KBM-7 (cell line): ENCODE results near the gene PPM1F.
"Not testable (repeated sequence)": the region's sequence is repeated elsewhere in the genome, so short reads cannot be mapped to it uniquely, and the experiment has no call there.

ENCODE experiments used
- DNase-seq: peaks from one replicate; pipeline ENCODE4 v3.0.0-alpha.2; 2015
- in situ Hi-C: fragments of 300-500 bp; cut with MboI; formaldehyde crosslinking; loops from 2 replicates; pipeline ENCODE4 v1.14.3; 2020; ENCODE audit warnings: low sequenced_read_pairs, low pct_unique_long_range_greater_than_20kb, mixed read lengths

PPM1F gene

DNA sequence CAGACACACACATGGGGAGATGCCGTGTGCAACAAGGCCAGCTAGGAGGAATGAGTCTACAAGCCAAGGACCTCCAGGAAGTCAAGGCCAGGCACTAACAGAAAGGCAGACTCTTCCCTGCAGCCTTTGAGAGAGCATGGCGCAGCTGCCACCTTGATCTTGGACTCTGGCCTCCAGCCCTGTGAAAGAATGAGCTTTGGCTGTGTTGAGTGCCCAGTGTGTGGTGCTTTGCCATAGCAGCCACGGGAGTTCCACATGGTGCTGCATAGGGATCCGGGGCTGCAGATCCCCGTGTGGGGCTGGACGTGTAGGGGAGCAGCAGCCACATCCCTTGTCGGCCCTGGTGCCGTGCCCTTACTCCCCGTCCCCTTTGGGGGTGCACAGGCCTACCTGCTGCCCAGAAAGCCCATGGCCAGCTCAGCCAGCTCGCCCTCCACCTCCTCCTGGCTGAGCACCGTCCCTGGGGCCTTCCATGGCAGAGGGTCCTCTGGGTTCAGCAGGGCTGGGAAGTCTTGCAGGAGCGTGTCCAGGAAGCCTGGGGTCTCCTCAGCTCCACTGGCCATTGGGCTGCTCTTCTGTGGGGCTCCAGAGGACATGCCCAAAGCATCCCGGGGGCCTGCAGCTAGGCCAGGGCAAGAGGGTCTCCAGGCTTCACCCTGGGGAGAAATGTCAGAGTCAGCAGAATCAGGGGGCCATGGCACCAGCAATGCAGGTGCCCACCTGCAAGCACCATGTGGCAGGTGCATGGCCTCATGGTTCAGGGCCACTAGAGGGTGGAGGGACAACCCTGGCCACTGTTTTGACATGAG lies 7.0 kb downstream of the PPM1F start:
- no peak for DNase-seq
- in situ Hi-C loops = loop anchor here (25.0 kb wide), 1 partner anchor 208 kb away; the partner anchor contains the start of gene YPEL1

DNA sequence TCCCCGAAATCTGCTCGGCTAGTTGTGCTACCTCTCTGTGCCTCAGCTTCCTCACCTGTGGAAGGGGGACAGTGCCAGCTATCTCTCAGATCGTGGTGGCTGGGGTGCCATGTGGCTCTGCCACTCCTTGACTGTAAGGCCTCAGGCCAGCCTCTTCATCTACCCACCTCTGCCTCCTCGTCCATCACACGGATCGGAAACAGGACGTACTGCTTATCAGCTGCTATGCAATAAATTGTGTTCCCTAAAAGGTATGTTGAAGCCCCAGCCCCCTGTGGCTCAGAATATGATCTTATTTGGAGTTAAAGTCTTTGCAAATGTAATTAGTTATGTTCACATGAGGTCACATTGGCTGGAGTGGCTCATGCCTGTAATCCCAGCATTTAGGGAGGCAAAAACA lies 7.8 kb downstream of the PPM1F start:
- DNase-seq = no peak
- in situ Hi-C loops = loop anchor here (25.0 kb wide), 1 partner anchor 208 kb away; the partner anchor contains the start of gene YPEL1

DNA sequence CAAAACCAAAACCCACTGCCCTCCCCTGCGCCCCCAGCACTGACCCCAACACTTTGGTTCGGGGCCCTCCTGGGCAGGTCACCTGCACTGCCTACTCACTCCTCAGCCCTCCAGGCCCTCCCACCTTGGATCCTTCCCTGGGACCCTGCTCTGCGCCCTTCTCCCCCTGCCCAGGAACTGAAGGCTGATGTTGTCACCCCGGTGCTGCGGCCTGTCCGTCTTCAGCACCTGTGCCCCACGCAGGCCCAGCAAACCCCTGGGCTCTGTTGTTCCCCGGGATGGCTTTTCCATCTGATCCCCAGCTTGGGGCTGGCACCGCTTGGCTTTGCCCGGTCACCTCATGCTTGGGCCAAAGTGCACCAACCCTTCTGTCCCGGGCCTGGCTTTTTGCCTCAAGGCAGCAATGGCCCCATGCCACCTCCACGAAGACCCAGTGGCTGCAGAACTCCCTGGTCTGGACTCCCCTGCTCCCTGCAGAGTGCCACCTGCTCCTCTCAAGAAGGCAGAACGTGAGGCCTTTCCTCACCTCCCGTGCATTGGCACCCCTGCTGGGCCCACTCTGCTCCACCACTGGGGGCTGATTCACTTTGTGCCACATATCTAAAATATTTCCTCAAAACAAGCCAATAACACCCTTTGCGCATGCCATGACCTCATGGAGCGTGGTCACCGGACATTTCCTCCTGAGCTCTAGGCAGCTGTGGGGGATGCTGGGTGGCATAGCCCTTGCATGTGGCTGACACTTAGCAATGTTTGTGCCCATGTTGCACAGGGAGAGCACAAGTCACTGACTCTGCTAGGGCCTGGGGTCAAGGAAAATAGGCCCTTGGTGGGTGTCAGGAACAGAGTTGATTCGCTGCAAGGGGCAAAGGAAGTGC lies 8.8 kb downstream of the PPM1F start:
- in situ Hi-C loops = loop anchor here (25.0 kb wide), 1 partner anchor 207 kb away; the partner anchor contains the start of gene YPEL1
- no peak for DNase-seq

DNA sequence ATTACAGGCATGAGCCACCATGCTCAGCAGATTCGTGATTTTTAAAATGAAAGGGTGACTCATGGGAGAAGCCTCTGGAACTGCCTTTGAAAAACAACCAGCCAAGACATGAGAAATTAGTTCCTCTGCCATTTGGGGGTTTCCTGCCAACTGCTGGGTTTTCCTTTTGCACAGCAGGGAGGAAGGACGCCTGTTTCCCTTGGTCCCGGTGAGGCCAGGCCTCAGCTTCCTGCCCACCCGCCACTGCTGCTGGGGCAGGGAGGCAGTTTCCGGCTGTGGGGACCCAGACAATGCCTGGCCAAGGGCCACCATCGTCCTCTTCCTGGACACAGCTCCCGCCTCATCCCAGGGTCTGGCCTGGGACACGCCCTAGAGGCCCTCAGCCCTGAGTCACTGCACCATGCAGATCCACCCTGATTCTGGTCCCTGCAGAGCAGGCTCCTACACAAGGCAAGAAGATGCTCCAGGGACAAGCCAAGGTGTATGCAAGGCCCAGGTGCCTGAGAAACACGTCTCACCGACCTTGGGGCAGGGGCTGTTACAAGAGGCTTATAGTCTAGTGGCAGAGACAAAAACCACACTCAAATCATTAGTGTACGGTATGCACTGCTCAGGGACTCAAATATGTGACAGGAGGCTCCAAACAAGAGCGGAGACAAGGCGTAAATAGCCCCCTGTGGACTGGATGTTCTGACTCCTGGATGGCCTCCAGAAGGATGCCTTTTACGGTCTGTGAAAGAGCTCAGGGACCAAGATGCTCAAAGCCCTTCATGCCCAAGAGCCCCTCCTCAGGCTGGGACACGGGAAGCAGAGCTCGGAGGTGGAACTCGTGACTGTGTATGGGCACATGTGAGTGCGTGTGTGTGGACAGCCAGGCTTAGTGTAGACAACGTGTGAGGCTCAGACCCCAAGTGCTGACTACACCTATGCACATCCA lies 10.0 kb downstream of the PPM1F start:
- in situ Hi-C loops = loop anchor here (25.0 kb wide), 1 partner anchor 205 kb away; the partner anchor contains the start of gene YPEL1
- peak; percentile 90 for DNase-seq

DNA sequence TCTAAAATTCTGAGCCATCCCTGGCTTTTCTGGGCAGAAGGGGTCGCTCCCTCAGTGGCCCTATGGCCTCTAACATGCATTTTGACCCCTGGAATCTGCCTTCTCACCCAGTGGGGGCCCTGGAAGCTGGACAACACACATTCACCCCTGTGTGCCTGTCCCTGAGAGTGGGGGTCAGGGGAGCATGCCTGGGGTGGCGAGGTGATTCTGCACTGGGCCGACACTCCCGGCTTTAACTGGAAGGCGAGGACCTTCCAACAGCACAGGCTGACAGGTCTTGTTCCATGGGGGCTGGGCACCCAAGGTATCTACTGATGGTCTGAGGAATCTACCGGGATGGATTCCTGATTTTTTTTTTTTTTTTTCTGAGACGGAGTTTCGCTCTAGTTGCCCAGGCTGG lies 10.7 kb downstream of the PPM1F start:
- DNase-seq = no peak
- in situ Hi-C loops = loop anchor here (25.0 kb wide), 1 partner anchor 205 kb away; the partner anchor contains the start of gene YPEL1

DNA sequence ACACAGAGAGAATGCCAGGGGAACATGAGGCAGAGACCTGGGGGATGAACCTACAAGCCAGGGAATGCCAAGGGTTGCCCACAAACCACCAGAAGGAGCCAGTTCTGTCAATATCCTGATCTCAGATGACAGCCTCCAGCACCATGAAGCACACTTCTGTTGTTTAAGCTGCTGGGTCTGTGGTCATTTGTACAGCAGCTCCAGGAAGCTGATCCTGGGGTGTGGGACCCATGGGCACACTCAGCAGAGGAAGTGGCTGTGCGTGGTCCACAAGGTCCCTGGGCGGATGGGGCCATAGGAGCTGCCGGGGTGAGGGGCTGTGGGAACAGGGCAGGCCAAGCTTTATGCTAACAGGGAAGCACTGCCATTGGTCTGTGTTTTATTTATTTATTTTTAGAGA lies 12.1 kb downstream of the PPM1F start:
- in situ Hi-C loops = loop anchor here (25.0 kb wide), 1 partner anchor 203 kb away; the partner anchor contains the start of gene YPEL1
- DNase-seq = peak; percentile 56

DNA sequence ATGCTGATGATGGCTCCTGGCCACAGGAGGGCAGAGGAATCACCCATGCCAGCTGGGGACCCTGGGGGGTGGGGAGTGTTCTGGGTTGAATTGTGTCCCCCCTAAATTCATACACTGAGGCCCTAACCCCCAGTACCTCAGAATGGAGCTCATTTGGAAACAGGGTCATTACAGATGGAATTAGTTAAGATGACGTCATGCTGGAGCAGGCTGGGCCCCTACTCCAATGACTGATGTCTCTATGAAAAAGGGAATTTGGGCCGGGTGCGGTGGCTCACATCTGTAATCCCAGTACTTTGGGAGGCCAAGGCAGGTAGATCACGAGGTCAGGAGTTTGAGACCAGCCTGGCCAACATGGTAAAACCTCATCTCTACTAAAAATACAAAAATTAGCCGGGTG lies 12.7 kb downstream of the PPM1F start:
- DNase-seq = not testable (repeated sequence)
- in situ Hi-C loops = loop anchor here (25.0 kb wide), 1 partner anchor 203 kb away; the partner anchor contains the start of gene YPEL1

DNA sequence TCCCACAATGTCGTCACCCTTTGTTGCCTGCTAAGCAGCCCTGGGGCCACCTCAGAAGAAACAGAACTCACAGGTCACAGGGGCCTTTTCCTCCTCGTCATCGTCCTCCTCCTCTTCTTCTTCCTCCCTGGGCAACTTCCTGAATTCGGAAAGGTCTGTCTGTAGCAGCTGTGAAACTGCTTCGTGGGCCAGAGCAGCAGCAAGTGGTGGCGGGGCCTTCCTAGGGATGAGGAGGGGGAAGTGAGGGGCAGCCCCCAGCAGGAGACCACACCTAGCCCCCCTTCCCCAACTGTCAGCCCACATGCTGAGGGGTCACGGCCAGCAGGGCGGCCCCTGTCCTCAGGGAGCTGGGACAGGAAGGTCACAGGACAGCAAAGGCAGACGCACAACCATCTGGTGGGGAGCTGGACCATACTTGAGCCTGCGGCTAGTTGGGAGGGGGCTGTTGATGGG lies 13.2 kb downstream of the PPM1F start:
- in situ Hi-C loops = loop anchor here (25.0 kb wide), 1 partner anchor 202 kb away; the partner anchor contains the start of gene YPEL1
- peak; percentile 63 for DNase-seq

DNA sequence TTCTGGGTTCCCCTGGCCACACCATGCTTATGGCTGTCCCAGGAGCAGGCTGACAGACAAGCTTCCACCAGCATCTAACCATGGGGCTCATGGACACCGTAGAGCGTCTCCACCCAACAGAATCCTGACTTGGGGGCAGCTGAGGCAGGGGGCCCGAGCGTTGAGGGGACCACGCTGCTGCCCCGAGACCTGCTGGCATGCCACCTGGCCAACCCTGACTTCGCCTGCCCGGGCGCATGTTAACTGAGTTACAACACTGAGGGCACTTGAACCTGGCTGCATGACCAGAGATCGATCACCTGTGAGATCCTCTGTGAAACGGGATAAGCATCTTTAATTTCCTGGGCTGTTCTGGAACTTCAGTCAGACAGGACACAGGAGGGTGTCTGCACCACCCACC lies 13.7 kb downstream of the PPM1F start:
- in situ Hi-C loops = loop anchor here (25.0 kb wide), 1 partner anchor 202 kb away; the partner anchor contains the start of gene YPEL1
- DNase-seq = no peak

DNA sequence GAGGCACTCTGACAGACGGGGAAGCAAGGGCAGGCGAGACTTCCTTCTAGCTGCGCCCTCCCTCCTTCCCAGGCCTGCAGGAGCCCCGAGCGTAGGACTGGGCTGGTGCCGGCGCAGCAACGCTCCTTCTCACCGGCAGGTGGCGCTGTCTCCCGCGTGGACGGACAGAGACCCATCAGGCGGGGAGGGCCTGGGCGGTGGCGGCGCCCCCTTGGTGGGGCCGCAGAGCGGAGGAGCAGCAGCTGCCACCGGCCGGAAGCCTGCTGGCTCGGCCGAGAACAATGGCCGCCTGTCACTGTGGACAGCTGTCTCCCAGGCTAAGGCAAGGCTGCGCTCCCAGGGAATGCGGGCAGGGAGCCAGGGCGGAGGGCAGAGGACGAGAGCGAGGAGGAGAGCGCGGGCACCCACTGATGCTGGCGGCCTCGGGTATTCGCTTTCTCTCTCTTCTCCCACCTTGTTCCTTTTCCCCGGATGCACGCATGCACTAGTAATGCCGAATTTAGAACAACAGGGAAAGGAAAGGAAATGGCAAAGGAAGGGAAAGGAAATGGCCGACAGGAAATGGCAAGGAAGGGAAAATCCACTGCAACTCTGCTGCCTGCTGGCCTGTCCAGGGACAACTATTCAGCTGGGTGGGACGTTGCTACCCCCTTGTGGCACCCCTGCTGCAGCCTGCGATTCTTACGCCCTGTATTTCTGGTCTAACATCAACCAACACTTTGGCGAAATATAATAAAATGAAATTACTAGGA lies 14.4 kb downstream of the PPM1F start:
- in situ Hi-C loops = loop anchor here (25.0 kb wide), 1 partner anchor 201 kb away; the partner anchor contains the start of gene YPEL1
- DNase-seq = peak; percentile 98

DNA sequence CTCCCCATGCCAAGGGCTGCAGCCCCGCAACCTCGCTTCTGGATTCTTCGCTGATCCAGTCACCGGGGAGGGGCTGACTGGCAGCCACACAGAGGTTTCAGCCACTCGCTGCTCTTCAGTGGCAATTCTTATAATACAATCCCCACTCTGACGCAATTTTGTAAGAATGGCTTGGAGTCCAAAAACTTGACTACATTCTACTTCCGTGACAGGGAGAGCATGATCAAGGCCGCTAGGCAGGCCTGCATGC lies 14.9 kb downstream of the PPM1F start:
- in situ Hi-C loops = loop anchor here (25.0 kb wide), 1 partner anchor 200 kb away; the partner anchor contains the start of gene YPEL1
- no peak for DNase-seq

DNA sequence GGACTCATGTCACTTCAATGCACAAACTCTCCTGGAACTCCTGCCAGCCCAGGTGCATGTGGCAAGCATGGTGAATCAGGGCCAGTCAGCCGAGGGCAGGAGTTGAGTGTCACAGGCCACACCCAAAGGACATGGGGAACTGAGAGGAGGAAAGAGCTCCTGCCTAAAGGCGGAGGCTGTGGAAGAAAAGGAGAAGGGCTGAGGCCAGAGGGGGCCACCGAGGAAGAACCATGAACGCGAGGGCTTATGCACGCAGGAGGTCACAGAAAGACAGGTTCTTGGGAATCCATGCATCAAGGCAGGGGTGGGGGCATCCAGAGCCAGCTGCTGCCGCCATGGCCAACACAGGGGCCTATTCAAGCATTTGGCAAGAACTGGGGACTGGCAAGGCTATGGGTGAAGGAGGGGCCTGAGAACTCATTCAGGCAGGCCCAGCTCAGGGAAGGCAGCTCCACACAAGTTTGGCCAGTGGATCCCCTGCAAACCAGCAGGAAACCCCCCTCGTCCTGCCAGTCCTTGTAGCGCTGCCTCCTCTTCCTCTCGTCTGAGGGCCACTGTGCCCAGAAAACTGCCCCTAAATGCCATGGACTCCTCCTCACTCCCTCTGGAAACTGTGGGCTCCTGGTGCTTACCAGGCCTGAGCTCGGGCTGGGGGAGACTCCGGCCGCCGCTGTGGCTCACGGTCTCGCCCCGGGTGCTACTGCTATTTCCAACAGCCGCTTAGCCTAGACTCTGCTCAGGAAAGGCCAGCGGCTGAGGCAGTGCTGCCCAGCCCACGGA lies 15.4 kb downstream of the PPM1F start:
- in situ Hi-C loops = loop anchor here (25.0 kb wide), 1 partner anchor 200 kb away; the partner anchor contains the start of gene YPEL1

DNA sequence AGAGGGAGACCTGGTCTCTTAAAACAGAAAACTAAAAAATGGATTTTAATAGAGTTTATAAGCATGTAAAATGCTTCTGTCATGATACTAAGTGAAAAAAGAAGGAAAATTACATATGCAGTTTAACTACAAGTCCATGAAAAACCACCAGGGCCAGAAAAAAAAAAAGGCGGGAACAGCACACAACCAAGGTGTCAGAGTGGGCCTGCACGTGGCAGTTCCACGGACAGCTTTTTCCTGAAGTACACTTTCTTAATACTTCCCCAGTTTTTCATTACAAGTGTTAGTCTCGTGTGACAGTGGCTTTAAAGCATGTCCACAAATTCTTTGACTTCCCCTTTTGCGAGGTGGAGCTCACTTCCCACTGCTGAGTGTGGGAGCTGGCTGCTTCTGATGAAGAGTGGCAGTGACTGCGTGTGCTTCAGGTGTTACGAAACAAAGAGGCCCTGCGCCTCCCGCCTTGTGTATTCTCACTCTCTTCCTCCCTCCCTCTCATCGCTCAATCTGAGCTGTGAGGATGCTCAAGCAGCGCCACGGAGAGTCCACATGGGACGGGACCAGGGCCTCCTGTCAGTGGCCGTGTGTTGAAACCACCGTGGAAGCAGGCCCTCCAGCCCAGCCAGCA lies 16.4 kb downstream of the PPM1F start:
- peak; percentile 87 for DNase-seq
- in situ Hi-C loops = loop anchor here (25.0 kb wide), 1 partner anchor 199 kb away; the partner anchor contains the start of gene YPEL1

More for the DNA sequence above, 15.4 kb downstream of the PPM1F start:
- DNase-seq = no peak

DNA sequence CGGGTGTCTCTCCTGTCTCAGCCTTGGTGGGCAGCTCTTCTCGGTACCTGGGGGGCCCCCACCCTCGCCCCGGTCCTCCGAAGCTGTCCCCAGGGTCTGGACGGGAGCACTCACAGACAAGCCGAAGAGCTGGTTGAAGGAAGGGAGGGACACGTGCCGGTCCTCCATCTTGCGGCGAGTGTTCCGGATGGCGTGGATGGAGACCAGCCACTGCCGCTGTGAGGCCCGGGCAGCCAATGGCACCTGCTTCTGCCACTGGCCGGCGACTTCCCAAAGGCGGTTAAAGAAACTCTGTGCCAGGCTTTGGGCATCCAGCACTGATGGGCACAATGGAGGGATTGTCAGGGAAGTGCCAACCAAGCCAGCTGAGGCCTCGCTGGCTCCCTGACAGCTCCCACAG lies 18.7 kb downstream of the PPM1F start:
- DNase-seq = no peak
- in situ Hi-C loops = loop anchor here (25.0 kb wide), 1 partner anchor 197 kb away; the partner anchor contains the start of gene YPEL1

DNA sequence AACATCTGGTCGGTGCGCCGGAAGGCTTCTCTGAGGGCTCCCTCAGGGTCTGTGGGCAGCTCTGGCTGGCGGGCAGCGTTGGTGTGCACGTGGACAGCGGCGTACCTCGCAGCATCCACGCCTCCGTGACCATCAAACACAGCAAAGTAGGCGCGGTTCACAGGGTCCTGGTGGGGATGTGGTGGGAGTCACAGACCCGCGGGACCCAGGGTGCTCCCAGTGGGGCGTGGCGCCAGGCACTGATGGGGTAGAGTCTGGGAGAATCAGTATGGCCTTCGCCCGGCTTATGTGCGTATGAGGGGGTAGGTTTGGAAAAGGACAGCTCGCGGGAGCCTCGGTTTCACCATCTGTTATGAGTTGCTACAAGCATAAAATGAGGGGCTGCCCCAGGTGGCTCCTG lies 19.2 kb downstream of the PPM1F start:
- in situ Hi-C loops = loop anchor here (25.0 kb wide), 1 partner anchor 196 kb away; the partner anchor contains the start of gene YPEL1
- DNase-seq = no peak

DNA sequence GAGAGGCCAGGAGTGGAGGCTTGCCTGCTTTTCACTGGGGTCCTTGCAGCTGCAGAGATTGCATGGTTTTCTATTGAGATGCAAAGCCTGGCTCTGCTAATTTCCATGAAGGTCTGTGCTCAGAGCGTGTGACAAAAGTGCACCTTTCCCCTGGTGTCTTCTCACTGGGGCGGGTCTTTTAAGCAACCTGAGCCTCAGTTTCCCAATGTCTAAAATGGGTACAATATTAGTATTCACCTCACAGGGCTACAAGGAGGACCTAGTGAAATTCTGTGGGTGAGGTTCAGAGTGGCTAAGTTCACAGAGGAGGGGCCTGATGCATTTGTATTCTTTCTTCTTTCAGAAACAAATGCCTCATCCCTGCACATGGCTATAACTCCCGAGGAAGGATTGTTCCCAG lies 20.3 kb downstream of the PPM1F start:
- in situ Hi-C loops = loop anchor here (25.0 kb wide), 1 partner anchor 195 kb away; the partner anchor contains the start of gene YPEL1
- DNase-seq = no peak
